Left forelimb (tissue), 1 donor: Measurements from ENCODE around the gene PEPD.

Source experiments
- DNase-seq: peaks from one replicate; pipeline ENCODE4 v3.0.0-alpha.2; 2018; ENCODE audit warnings: low spot score

Gene PEPD

GRCh38 chr19:33438987-33439781 is 82.4 kb downstream of the PEPD start:
- DNase-seq: no peak

GRCh38 chr19:33437821-33438671 is 83.5 kb downstream of the PEPD start:
- no peak for DNase-seq

GRCh38 chr19:33437393-33437820 is 84.2 kb downstream of the PEPD start:
- DNase-seq: no peak

- no peak for DNase-seq
Observed at GRCh38 chr19:33436360-33437345, 84.9 kb downstream of the PEPD start.

GRCh38 chr19:33435706-33436359 is 85.8 kb downstream of the PEPD start:
- DNase-seq: no peak

GRCh38 chr19:33434886-33435705 is 86.5 kb downstream of the PEPD start:
- no peak for DNase-seq

- DNase-seq: no peak
Observed at GRCh38 chr19:33434069-33434885, 87.3 kb downstream of the PEPD start.

- DNase-seq: no peak
Observed at GRCh38 chr19:33432446-33433170, 89.0 kb downstream of the PEPD start.

GRCh38 chr19:33432015-33432414 is 89.6 kb downstream of the PEPD start:
- DNase-seq: no peak

GRCh38 chr19:33430674-33431277 is 90.8 kb downstream of the PEPD start:
- DNase-seq: peak; percentile 80

- no peak for DNase-seq
Observed at GRCh38 chr19:33429891-33430673, 91.5 kb downstream of the PEPD start.

- DNase-seq: no peak
Observed at GRCh38 chr19:33428627-33429125, 92.9 kb downstream of the PEPD start.

- DNase-seq: no peak
Observed at GRCh38 chr19:33427801-33428626, 93.6 kb downstream of the PEPD start.

- no peak for DNase-seq
Observed at GRCh38 chr19:33426621-33427361, 94.8 kb downstream of the PEPD start.

GRCh38 chr19:33424181-33424580 is 97.4 kb downstream of the PEPD start:
- DNase-seq: no peak
